ENCODE measurements around the gene GALNT10. TPM values are rescaled to one million over a fixed set of nuclear protein-coding genes. Genes with fewer than 3 reads are reported as not detected.
A peak's percentile ranks its signal among the peaks of the same experiment; 100 is the strongest.

GALNT10 gene
- total and polyA plus RNA-seq, 10 of the 15 experiments (the other 5 are each of a cell fraction or from before 2014, with no cell fraction given): 3.9 to 35.4 (median 15.5) TPM

- TF ChIP-seq, protein P1, sequence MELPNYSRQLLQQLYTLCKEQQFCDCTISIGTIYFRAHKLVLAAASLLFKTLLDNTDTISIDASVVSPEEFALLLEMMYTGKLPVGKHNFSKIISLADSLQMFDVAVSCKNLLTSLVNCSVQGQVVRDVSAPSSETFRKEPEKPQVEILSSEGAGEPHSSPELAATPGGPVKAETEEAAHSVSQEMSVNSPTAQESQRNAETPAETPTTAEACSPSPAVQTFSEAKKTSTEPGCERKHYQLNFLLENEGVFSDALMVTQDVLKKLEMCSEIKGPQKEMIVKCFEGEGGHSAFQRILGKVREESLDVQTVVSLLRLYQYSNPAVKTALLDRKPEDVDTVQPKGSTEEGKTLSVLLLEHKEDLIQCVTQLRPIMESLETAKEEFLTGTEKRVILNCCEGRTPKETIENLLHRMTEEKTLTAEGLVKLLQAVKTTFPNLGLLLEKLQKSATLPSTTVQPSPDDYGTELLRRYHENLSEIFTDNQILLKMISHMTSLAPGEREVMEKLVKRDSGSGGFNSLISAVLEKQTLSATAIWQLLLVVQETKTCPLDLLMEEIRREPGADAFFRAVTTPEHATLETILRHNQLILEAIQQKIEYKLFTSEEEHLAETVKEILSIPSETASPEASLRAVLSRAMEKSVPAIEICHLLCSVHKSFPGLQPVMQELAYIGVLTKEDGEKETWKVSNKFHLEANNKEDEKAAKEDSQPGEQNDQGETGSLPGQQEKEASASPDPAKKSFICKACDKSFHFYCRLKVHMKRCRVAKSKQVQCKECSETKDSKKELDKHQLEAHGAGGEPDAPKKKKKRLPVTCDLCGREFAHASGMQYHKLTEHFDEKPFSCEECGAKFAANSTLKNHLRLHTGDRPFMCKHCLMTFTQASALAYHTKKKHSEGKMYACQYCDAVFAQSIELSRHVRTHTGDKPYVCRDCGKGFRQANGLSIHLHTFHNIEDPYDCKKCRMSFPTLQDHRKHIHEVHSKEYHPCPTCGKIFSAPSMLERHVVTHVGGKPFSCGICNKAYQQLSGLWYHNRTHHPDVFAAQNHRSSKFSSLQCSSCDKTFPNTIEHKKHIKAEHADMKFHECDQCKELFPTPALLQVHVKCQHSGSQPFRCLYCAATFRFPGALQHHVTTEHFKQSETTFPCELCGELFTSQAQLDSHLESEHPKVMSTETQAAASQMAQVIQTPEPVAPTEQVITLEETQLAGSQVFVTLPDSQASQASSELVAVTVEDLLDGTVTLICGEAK (IDR thresholded peaks at IDR 0.05; ENCODE audit: borderline replicate concordance): peak; percentile 81
- TF ChIP-seq GABPA (IDR thresholded peaks at IDR 0.05; ENCODE audit: low read depth) (no peak), ELK1 (IDR thresholded peaks at IDR 0.05; ENCODE audit: low read depth, low read length) (no peak), PML (IDR thresholded peaks at IDR 0.05; ENCODE audit: low read length) (no peak), NFYA (IDR thresholded peaks at IDR 0.05; ENCODE audit: borderline replicate concordance, low read depth, low read length) (no peak)
- in situ Hi-C loops (cut with MboI): no loop called here
- ChIA-PET RAD21 (ENCODE audit: unreplicated experiment) (interaction anchor here (0.9 to 3.4 kb wide), 8 partner anchors 10 to 203 kb away, joined by 3 to 24 read pairs (median 4); partner anchors contain the start of gene GALNT10), SMC1A (ENCODE audit: uncharacterized antibody, unreplicated experiment) (interaction anchor here (1.0 to 4.5 kb wide), 9 partner anchors 9 to 204 kb away, joined by 3 to 28 read pairs (median 7); partner anchors contain the start of gene GALNT10), CTCF (interaction anchor here (1.1 to 3.4 kb wide), 7 partner anchors 9 to 203 kb away, joined by 3 to 23 read pairs (median 4); partner anchors contain the start of gene GALNT10), POLR2A (interaction anchor here (0.7 to 5.6 kb wide), 4 partner anchors 10 to 89 kb away, joined by 3 to 51 read pairs (median 4); partner anchors contain the start of gene GALNT10)
- Histone ChIP-seq H3K4me1 (ENCODE audit: control insufficient read depth, insufficient read depth, low read length) (peaks cover 46% of the 10 kb centered on the region), H3K9ac (ENCODE audit: control insufficient read depth, insufficient read depth, low read length) (no peak overlapping the region), H3K27ac (ENCODE audit: control insufficient read depth, insufficient read depth) (peak overlapping the region; percentile 18; the same call in 1 of the 2 replicates), H3K36me3 (ENCODE audit: control insufficient read depth in 2 of 2, insufficient read depth in 2 of 2, low read length in 1 of 2) (peaks cover 0 to 10% of the 10 kb centered on the region in 2 experiments; a peak in 1 of 4 replicates), H4K20me1 (ENCODE audit: control insufficient read depth, insufficient read depth) (no peaks in the 10 kb centered on the region), H2AFZ (ENCODE audit: control insufficient read depth, low read depth, low read length) (no peak overlapping the region), H3K79me2 (ENCODE audit: control insufficient read depth, insufficient read depth, low read length) (peaks cover 57% of the 10 kb centered on the region), H3K9me3 (replicated peaks; ENCODE audit: control insufficient read depth, insufficient read depth, low read length) (no peaks in the 10 kb centered on the region), H3K27me3 (replicated peaks in 1 of 2; ENCODE audit: control insufficient read depth in 2 of 2, insufficient read depth in 2 of 2, low read length in 1 of 2) (no peaks in the 10 kb centered on the region), H3K4me2 (ENCODE audit: control insufficient read depth, insufficient read depth) (peak overlapping the region; percentile 18; the same call in 1 of the 2 replicates), H3K4me3 (no peak overlapping the region)
- DNase-seq (ENCODE audit: low read depth, low spot score): no peak
- intact Hi-C loops (cut with micrococcal nuclease; ENCODE audit: unreplicated experiment): no loop called here
- ATAC-seq: no peak
- no TSS peak for BruUV-seq (replicated peaks)
- 76% methylated on average over 7 of the region's 7 CpGs for WGBS (ENCODE audit: insufficient coverage, insufficient replicate concordance, low lambda C conversion rate, missing lambda C conversion rate)
- FAIRE-seq: no peak
Measured at GRCh38 chr5:154201108-154201769, 10.7 kb downstream of the GALNT10 start.
